Subcutaneous adipose tissue (tissue), 4 donors: ENCODE measurements around the gene AUNIP. TPM values are rescaled to one million over a fixed set of nuclear protein-coding genes. Genes with fewer than 3 reads are reported as not detected.

Experiments
- CTCF ChIP-seq: fragments of 450-650 bp; IDR thresholded peaks from one replicate; pipeline ENCODE4 v1.5.1; 2016; ENCODE audit warnings: low read depth, mild to moderate bottlenecking, control low read depth, antibody characterized with exemption, moderate library complexity
- total RNA-seq, 4 donors: library from RNA; depleted of rRNA; stranded (reverse); fragments of >200 nt; gene quantifications; one replicate each; pipeline ENCODE4 v1.1.0, GENCODE V29; 2016

Gene AUNIP
- total RNA-seq, 4 donors from 2014 or later: 1.9 TPM; not detected in 3

DNA sequence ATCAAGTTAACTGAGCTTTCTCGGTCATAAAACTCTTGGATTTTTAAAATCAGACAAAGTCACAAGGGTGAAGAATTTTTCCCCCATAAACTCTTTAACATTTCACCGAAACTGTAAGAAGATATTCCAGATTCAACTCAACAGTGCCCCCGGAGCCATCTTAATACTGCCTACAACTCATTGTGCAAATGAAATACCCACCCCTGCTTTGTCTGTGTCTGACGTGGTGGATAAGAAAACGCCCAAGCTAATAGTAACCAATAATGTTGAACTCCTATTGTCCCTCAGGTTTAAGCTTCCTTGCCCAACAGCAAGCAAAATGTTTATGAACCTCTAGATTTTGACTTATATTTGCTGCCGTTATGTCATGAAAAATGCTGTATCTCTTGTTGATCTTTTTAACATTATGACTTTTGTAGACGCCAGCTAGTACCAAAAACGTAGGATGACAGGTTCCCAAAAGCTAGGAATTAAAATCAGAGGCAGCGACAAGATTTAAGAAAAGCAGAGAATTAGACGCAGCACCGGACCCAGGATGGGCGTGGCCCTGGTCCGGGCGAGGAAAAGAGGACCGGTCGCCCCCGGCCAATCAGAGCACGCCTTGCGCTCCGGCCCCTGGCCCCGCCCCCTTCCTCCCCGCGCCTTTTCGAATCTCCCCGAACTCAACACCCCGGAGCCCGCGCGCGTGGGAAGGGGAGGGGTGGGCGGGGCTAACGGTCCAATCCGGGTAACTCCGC, 45.9 kb upstream of the AUNIP start:
- TF ChIP-seq CTCF: no peak

DNA sequence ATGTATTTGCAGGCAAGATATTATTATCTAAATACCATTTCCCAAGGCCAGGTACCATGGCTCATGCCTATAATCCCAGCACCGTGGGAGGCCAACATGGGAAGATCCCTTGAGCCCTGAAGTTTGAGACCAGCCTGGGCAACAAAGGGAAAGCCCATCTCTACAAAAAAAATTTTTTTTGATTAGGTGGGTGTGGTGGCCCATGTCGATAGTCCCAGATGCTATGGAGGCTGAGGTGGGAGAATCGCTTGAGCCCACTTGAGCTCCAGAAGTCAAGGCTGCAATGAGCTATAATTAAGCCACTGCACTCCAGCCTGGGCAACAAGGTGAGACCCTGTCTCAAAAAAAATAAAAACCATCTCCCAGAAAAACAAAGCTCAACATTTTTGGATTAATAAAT, 44.7 kb upstream of the AUNIP start:
- TF ChIP-seq CTCF: no peak

GRCh38 chr1:25902462-25902861, 43.2 kb upstream of the AUNIP start:
- no peak for TF ChIP-seq CTCF

GRCh38 chr1:25900219-25900618, 41.0 kb upstream of the AUNIP start:
- no peak for TF ChIP-seq CTCF

DNA sequence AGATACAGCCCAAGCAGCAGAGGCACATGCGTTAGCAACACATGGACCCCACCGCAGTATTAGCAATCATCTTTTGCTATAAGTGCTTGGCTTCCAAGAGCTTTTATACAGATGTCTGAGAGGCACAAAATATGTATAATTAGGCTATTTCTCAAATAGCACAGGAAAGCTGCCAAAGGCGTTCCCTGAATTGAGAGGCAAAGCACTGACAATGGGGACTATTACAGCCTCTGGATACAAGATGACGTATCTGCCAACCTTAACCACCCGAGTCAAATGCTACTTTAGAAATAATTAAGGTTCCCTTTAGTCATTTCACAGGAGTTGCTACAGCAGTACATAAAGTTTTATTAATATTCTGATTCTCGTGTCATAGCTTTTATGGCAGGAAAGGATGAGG, 40.5 kb upstream of the AUNIP start:
- TF ChIP-seq CTCF: no peak

- no peak for TF ChIP-seq CTCF
Measured at GRCh38 chr1:25898223-25899015, 39.2 kb upstream of the AUNIP start.

DNA sequence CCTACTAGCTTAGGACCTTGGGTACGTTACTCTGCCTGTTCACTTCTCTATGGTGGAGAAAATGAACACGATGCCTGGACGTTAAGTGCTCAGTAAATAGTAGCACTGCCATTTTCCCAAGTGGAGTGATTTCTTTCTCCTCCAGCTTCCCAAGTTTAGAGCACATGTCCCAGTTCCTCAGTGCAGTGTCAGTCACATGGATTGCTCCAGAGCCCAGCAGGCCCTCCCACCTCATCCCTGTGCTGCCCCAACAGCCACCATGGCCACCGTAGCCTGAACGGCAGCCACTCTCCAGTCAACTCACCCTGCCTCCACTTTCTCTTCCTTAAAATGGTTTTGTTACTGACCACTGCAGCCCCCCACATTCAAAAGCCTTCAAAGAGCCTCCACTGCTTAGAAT, 38.5 kb upstream of the AUNIP start:
- TF ChIP-seq CTCF: no peak
